DND-41 (cell line): ENCODE measurements around the gene EPB41L3.
"Not testable (repeated sequence)": the region's sequence is repeated elsewhere in the genome, so short reads cannot be mapped to it uniquely, and the experiment has no call there.

Experiments used
- ATAC-seq: fragments of 200-7000 bp; cut with Tn5 transposase; 3 replicates; pipeline ENCODE4 v1.9.1; 2021; ENCODE audit warnings: low read depth; ENCODE audit not compliant: insufficient read depth
- DNase-seq: peaks from one replicate; pipeline ENCODE4 v3.0.0-alpha.2; 2020
- H2AFZ ChIP-seq: 2 replicates; pipeline ENCODE4 v1.6.0; 2012; ENCODE audit warnings: low read depth, low read length
- H3K27ac ChIP-seq: 2 replicates; pipeline ENCODE4 v1.5.1; 2012; ENCODE audit warnings: low read length, inconsistent platforms
- H3K27me3 ChIP-seq: fragments of 200-600 bp; sonication (generic); 2 replicates; pipeline ENCODE4 v1.6.0; 2012; ENCODE audit warnings: low read length, mild to moderate bottlenecking, inconsistent platforms; ENCODE audit not compliant: insufficient read depth, poor library complexity
- H3K36me3 ChIP-seq: 2 replicates; pipeline ENCODE4 v1.5.1; 2012; ENCODE audit warnings: low read length, inconsistent platforms; ENCODE audit not compliant: insufficient read depth
- H3K4me1 ChIP-seq: 2 replicates; pipeline ENCODE4 v1.5.1; 2012; ENCODE audit warnings: mild to moderate bottlenecking, low read length; ENCODE audit not compliant: insufficient read depth
- H3K4me2 ChIP-seq: 2 replicates; pipeline ENCODE4 v1.6.0; 2012; ENCODE audit warnings: mild to moderate bottlenecking, moderate library complexity, low read length, inconsistent platforms; ENCODE audit not compliant: insufficient read depth
- H3K4me3 ChIP-seq, 2 experiments: fragments of 200-600 bp in 1 of 2; shearing (Covaris generic) in 1 of 2; 2 replicates each; pipeline ENCODE4 v1.5.1; 2012 to 2016; ENCODE audit warnings: inconsistent platforms in 2 of 2, low read length in 2 of 2, mild to moderate bottlenecking in 2 of 2, low read depth in 1 of 2, moderate library complexity in 1 of 2
- H3K79me2 ChIP-seq: 2 replicates; pipeline ENCODE4 v1.6.0; 2012; ENCODE audit warnings: low read length, inconsistent platforms; ENCODE audit not compliant: insufficient read depth
- H3K9ac ChIP-seq: 2 replicates; pipeline ENCODE4 v1.6.0; 2012; ENCODE audit warnings: low read depth, mild to moderate bottlenecking, inconsistent platforms, low read length, moderate library complexity
- H3K9me3 ChIP-seq: 2 replicates; pipeline ENCODE4 v1.5.1; 2012; ENCODE audit warnings: low read length, moderate library complexity, mild to moderate bottlenecking, inconsistent platforms; ENCODE audit not compliant: insufficient read depth, severe bottlenecking
- H4K20me1 ChIP-seq: 2 replicates; pipeline ENCODE4 v1.6.0; 2012; ENCODE audit warnings: low read length; ENCODE audit not compliant: insufficient read depth
- EZH2 ChIP-seq: IDR thresholded peaks from 3 replicates; pipeline ENCODE4 v1.6.1; 2012; ENCODE audit warnings: borderline replicate concordance, low read depth, mild to moderate bottlenecking, moderate library complexity, low read length, inconsistent platforms; ENCODE audit not compliant: severe bottlenecking
- TF ChIP-seq, protein P1 (sequence below): IDR thresholded peaks from 2 replicates; pipeline ENCODE4 v1.5.1; 2012; ENCODE audit warnings: borderline replicate concordance, low read length, moderate library complexity, mild to moderate bottlenecking; ENCODE audit not compliant: poor library complexity, severe bottlenecking; ENCODE audit errors: extremely low read depth

EPB41L3 gene

GRCh38 chr18:5488844-5489243, 55.0 kb downstream of the EPB41L3 start:
- no peak overlapping the region for H3K4me2 ChIP-seq
- no peaks in the 10 kb centered on the region for H3K27me3 ChIP-seq
- no peak overlapping the region for H2AFZ ChIP-seq
- no peak overlapping the region for H3K27ac ChIP-seq
- no peaks in the 10 kb centered on the region for H3K9me3 ChIP-seq
- ATAC-seq (no peak), DNase-seq (no peak)
- no peak overlapping the region for H3K9ac ChIP-seq
- H4K20me1 ChIP-seq = no peaks in the 10 kb centered on the region
- no peaks in the 10 kb centered on the region for H3K79me2 ChIP-seq
- H3K4me3 ChIP-seq = no peak overlapping the region
- no peak for TF ChIP-seq EZH2
- TF ChIP-seq, protein P1, sequence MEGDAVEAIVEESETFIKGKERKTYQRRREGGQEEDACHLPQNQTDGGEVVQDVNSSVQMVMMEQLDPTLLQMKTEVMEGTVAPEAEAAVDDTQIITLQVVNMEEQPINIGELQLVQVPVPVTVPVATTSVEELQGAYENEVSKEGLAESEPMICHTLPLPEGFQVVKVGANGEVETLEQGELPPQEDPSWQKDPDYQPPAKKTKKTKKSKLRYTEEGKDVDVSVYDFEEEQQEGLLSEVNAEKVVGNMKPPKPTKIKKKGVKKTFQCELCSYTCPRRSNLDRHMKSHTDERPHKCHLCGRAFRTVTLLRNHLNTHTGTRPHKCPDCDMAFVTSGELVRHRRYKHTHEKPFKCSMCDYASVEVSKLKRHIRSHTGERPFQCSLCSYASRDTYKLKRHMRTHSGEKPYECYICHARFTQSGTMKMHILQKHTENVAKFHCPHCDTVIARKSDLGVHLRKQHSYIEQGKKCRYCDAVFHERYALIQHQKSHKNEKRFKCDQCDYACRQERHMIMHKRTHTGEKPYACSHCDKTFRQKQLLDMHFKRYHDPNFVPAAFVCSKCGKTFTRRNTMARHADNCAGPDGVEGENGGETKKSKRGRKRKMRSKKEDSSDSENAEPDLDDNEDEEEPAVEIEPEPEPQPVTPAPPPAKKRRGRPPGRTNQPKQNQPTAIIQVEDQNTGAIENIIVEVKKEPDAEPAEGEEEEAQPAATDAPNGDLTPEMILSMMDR = no peak
- no peaks in the 10 kb centered on the region for H3K36me3 ChIP-seq
- no peaks in the 10 kb centered on the region for H3K4me1 ChIP-seq

DNA sequence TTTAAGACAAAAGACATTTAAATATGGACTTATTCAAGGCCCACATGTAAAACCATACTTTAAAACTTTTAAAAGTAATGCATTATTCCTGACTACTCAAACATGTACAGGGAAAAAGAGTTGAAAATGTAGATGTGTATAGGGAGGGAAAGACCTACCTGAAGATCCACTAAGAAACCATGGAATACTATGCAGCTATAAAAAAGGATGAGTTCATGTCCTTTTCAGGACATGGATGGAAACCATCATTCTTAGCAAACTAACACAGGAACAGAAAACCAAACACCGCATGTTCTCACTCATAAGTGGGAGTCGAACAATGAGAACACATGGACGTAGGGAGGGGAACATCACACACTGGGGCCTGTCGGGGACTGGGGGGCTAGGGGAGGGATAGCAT, 55.8 kb downstream of the EPB41L3 start:
- H2AFZ ChIP-seq, H3K36me3 ChIP-seq, DNase-seq, H4K20me1 ChIP-seq, H3K9ac ChIP-seq, H3K9me3 ChIP-seq, H3K4me3 ChIP-seq, H3K27ac ChIP-seq, H3K4me2 ChIP-seq, H3K4me1 ChIP-seq, ATAC-seq, H3K79me2 ChIP-seq, H3K27me3 ChIP-seq: not testable (repeated sequence)

GRCh38 chr18:5484526-5484925, 59.3 kb downstream of the EPB41L3 start:
- no peaks in the 10 kb centered on the region for H3K79me2 ChIP-seq
- H2AFZ ChIP-seq = no peak overlapping the region
- no peak overlapping the region for H3K4me2 ChIP-seq
- no peaks in the 10 kb centered on the region for H3K36me3 ChIP-seq
- TF ChIP-seq EZH2 = no peak
- H4K20me1 ChIP-seq = no peaks in the 10 kb centered on the region
- H3K27me3 ChIP-seq = no peaks in the 10 kb centered on the region
- no peak overlapping the region for H3K9ac ChIP-seq
- ATAC-seq (no peak), DNase-seq (no peak)
- no peaks in the 10 kb centered on the region for H3K9me3 ChIP-seq
- H3K27ac ChIP-seq = no peak overlapping the region
- no peaks in the 10 kb centered on the region for H3K4me1 ChIP-seq
- H3K4me3 ChIP-seq = no peak overlapping the region

DNA sequence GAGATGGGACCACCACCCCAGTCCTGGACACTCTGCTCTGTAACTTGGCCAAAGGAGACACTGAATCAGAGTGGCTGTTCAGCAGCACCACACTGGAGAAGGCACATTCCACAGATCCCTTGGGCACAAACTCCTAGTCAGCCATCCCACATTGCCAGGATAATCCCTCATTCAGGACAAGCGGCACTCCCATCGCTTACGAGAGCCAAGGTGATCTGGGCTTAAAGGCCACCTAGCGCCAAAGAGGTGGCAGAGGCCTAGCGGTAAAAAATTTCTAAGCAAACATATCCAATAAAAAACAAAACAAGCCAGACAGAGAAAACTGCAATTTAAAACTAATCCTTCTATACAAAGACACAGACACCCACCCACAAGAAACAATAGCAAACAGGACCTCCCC, 62.2 kb downstream of the EPB41L3 start:
- no peaks in the 10 kb centered on the region for H4K20me1 ChIP-seq
- H3K27ac ChIP-seq = no peak overlapping the region
- no peak overlapping the region for H3K9ac ChIP-seq
- no peaks in the 10 kb centered on the region for H3K9me3 ChIP-seq
- no peaks in the 10 kb centered on the region for H3K4me1 ChIP-seq
- ATAC-seq = no peak
- H3K27me3 ChIP-seq = no peaks in the 10 kb centered on the region
- H2AFZ ChIP-seq = no peak overlapping the region
- no peak for TF ChIP-seq EZH2
- no peak for DNase-seq
- H3K79me2 ChIP-seq = no peaks in the 10 kb centered on the region
- no peak overlapping the region for H3K4me2 ChIP-seq
- H3K36me3 ChIP-seq = no peaks in the 10 kb centered on the region
- H3K4me3 ChIP-seq = no peak overlapping the region

DNA sequence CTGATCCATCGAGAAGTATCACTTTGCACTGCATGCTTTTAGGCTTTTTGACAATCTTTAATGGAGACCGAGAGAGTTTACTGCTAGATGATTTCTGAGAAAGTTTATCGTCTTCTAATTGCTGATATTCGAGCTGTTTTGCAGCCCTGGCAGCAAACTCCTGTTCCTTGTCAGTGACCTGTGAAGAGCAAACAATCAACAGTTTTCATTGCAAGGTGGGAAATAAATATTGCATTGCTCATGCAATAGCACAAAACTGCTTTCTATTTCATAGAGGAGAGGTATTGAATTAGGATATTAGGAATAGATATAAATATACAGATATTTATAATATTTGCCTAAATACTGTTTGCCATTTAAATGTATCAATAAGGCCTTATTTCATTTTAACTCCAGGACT, 65.5 kb downstream of the EPB41L3 start:
- ATAC-seq = no peak
- H3K27ac ChIP-seq = no peak overlapping the region
- no peaks in the 10 kb centered on the region for H3K27me3 ChIP-seq
- no peak for DNase-seq
- no peaks in the 10 kb centered on the region for H3K4me1 ChIP-seq
- TF ChIP-seq, protein P1 = no peak
- no peak for TF ChIP-seq EZH2
- no peak overlapping the region for H3K9ac ChIP-seq
- H3K4me2 ChIP-seq = no peak overlapping the region
- no peaks in the 10 kb centered on the region for H3K36me3 ChIP-seq
- no peaks in the 10 kb centered on the region for H4K20me1 ChIP-seq
- no peaks in the 10 kb centered on the region for H3K9me3 ChIP-seq
- H3K79me2 ChIP-seq = no peaks in the 10 kb centered on the region
- no peak overlapping the region for H3K4me3 ChIP-seq
- no peak overlapping the region for H2AFZ ChIP-seq
